ENCODE data around the gene ZBP1. TPM values are rescaled to one million over a fixed set of nuclear protein-coding genes. Genes with fewer than 3 reads are reported as not detected.

ZBP1 gene
- total RNA-seq, 2 donors from 2014 or later: 4.1 to 6.1 TPM

- Histone ChIP-seq H3K9me3 (no peaks in the 10 kb centered on the region), H3K4me3 (no peak overlapping the region), H3K27ac (peak overlapping the region in 1 of 2 donors; percentile 47), H3K4me1 (ENCODE audit: control insufficient read depth in 1 of 2, low read depth in 2 of 2) (peaks cover 29 to 85% of the 10 kb centered on the region in 2 donors), H3K36me3 (peaks cover 11% of the 10 kb centered on the region), H3K27me3 (replicated peaks; ENCODE audit: insufficient read depth) (no peaks in the 10 kb centered on the region)
- ATAC-seq (ENCODE audit: insufficient number of reproducible peaks, low FRiP score, low read depth) (no peak), DNase-seq (ENCODE audit: low spot score) (no peak)
- no peak for TF ChIP-seq CTCF (IDR thresholded peaks at IDR 0.05)
Observed at GRCh38 chr20:57663681-57664451, 43.6 kb upstream of the ZBP1 start.

- H3K27ac ChIP-seq: peak overlapping the region in 1 of 2 donors; percentile 47
Observed at GRCh38 chr20:57663241-57663640, 43.0 kb upstream of the ZBP1 start.

GRCh38 chr20:57662456-57663240 lies 42.4 kb upstream of the ZBP1 start:
- no peak for TF ChIP-seq CTCF (IDR thresholded peaks at IDR 0.05)
- DNase-seq (ENCODE audit: low spot score) (no peak), ATAC-seq (ENCODE audit: insufficient number of reproducible peaks, low FRiP score, low read depth) (no peak)
- Histone ChIP-seq H3K4me3 (peak overlapping the region; percentile 30), H3K36me3 (peaks cover 21% of the 10 kb centered on the region), H3K9me3 (no peaks in the 10 kb centered on the region), H3K27ac (peak overlapping the region; percentile 19 to 47), H3K4me1 (ENCODE audit: control insufficient read depth in 1 of 2, low read depth in 2 of 2) (peaks cover 25 to 82% of the 10 kb centered on the region in 2 donors), H3K27me3 (replicated peaks; ENCODE audit: insufficient read depth) (no peaks in the 10 kb centered on the region)

More at GRCh38 chr20:57663241-57663640, 43.0 kb upstream of the ZBP1 start:
- ATAC-seq (ENCODE audit: insufficient number of reproducible peaks, low FRiP score, low read depth): no peak
- DNase-seq (ENCODE audit: low spot score): no peak
- peaks cover 28 to 82% of the 10 kb centered on the region in 2 donors for H3K4me1 ChIP-seq (ENCODE audit: control insufficient read depth in 1 of 2, low read depth in 2 of 2)
- no peak for TF ChIP-seq CTCF (IDR thresholded peaks at IDR 0.05)
- H3K4me3 ChIP-seq: peak overlapping the region; percentile 30
- H3K36me3 ChIP-seq: peaks cover 15% of the 10 kb centered on the region
- H3K9me3 ChIP-seq: no peaks in the 10 kb centered on the region
- no peaks in the 10 kb centered on the region for H3K27me3 ChIP-seq (replicated peaks; ENCODE audit: insufficient read depth)

GRCh38 chr20:57661746-57662455 lies 41.7 kb upstream of the ZBP1 start:
- Histone ChIP-seq H3K9me3 (no peaks in the 10 kb centered on the region), H3K27me3 (replicated peaks; ENCODE audit: insufficient read depth) (no peaks in the 10 kb centered on the region), H3K27ac (peak overlapping the region; percentile 32 to 47), H3K4me3 (peak overlapping the region; percentile 44), H3K36me3 (peaks cover 27% of the 10 kb centered on the region), H3K4me1 (ENCODE audit: control insufficient read depth in 1 of 2, low read depth in 2 of 2) (peaks cover 18 to 82% of the 10 kb centered on the region in 2 donors)
- ATAC-seq (ENCODE audit: insufficient number of reproducible peaks, low FRiP score, low read depth) (no peak), DNase-seq (ENCODE audit: low spot score) (no peak)
- no peak for TF ChIP-seq CTCF (IDR thresholded peaks at IDR 0.05)
